ENCODE measurements around the gene CDHR3.

- TF ChIP-seq, protein P1, sequence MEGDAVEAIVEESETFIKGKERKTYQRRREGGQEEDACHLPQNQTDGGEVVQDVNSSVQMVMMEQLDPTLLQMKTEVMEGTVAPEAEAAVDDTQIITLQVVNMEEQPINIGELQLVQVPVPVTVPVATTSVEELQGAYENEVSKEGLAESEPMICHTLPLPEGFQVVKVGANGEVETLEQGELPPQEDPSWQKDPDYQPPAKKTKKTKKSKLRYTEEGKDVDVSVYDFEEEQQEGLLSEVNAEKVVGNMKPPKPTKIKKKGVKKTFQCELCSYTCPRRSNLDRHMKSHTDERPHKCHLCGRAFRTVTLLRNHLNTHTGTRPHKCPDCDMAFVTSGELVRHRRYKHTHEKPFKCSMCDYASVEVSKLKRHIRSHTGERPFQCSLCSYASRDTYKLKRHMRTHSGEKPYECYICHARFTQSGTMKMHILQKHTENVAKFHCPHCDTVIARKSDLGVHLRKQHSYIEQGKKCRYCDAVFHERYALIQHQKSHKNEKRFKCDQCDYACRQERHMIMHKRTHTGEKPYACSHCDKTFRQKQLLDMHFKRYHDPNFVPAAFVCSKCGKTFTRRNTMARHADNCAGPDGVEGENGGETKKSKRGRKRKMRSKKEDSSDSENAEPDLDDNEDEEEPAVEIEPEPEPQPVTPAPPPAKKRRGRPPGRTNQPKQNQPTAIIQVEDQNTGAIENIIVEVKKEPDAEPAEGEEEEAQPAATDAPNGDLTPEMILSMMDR (IDR thresholded peaks at IDR 0.05), result no peak
- TF ChIP-seq, protein P2, sequence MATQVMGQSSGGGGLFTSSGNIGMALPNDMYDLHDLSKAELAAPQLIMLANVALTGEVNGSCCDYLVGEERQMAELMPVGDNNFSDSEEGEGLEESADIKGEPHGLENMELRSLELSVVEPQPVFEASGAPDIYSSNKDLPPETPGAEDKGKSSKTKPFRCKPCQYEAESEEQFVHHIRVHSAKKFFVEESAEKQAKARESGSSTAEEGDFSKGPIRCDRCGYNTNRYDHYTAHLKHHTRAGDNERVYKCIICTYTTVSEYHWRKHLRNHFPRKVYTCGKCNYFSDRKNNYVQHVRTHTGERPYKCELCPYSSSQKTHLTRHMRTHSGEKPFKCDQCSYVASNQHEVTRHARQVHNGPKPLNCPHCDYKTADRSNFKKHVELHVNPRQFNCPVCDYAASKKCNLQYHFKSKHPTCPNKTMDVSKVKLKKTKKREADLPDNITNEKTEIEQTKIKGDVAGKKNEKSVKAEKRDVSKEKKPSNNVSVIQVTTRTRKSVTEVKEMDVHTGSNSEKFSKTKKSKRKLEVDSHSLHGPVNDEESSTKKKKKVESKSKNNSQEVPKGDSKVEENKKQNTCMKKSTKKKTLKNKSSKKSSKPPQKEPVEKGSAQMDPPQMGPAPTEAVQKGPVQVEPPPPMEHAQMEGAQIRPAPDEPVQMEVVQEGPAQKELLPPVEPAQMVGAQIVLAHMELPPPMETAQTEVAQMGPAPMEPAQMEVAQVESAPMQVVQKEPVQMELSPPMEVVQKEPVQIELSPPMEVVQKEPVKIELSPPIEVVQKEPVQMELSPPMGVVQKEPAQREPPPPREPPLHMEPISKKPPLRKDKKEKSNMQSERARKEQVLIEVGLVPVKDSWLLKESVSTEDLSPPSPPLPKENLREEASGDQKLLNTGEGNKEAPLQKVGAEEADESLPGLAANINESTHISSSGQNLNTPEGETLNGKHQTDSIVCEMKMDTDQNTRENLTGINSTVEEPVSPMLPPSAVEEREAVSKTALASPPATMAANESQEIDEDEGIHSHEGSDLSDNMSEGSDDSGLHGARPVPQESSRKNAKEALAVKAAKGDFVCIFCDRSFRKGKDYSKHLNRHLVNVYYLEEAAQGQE (IDR thresholded peaks at IDR 0.05), result no peak
- TF ChIP-seq MAZ (IDR thresholded peaks at IDR 0.05; ENCODE audit: borderline replicate concordance, low read depth, low read length) (no peak), NFE2L2 (conservative IDR thresholded peaks at IDR 0.05; ENCODE audit: low read length) (no peak), POLR2A (IDR thresholded peaks at IDR 0.05; ENCODE audit: low read length) (no peak), HOXB5 (CRISPR knock-in tag; IDR thresholded peaks at IDR 0.05) (no peak)
- TF ChIP-seq, protein P3, sequence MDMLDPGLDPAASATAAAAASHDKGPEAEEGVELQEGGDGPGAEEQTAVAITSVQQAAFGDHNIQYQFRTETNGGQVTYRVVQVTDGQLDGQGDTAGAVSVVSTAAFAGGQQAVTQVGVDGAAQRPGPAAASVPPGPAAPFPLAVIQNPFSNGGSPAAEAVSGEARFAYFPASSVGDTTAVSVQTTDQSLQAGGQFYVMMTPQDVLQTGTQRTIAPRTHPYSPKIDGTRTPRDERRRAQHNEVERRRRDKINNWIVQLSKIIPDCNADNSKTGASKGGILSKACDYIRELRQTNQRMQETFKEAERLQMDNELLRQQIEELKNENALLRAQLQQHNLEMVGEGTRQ (IDR thresholded peaks at IDR 0.05), result no peak
- TF ChIP-seq, protein P4, sequence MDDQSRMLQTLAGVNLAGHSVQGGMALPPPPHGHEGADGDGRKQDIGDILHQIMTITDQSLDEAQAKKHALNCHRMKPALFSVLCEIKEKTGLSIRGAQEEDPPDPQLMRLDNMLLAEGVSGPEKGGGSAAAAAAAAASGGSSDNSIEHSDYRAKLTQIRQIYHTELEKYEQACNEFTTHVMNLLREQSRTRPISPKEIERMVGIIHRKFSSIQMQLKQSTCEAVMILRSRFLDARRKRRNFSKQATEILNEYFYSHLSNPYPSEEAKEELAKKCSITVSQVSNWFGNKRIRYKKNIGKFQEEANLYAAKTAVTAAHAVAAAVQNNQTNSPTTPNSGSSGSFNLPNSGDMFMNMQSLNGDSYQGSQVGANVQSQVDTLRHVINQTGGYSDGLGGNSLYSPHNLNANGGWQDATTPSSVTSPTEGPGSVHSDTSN (IDR thresholded peaks at IDR 0.05), result no peak
Observed at GRCh38 chr7:105982388-105982787, 19.3 kb downstream of the CDHR3 start.
